ENCODE data around the gene EEF2K. TPM values are rescaled to one million over a fixed set of nuclear protein-coding genes. Genes with fewer than 3 reads are reported as not detected.
"Not testable (repeated sequence)": the region's sequence is repeated elsewhere in the genome, so short reads cannot be mapped to it uniquely, and the experiment has no call there.

The EEF2K gene
- total RNA-seq, 1 experiment from 2014 or later: 31.8 TPM

DNA sequence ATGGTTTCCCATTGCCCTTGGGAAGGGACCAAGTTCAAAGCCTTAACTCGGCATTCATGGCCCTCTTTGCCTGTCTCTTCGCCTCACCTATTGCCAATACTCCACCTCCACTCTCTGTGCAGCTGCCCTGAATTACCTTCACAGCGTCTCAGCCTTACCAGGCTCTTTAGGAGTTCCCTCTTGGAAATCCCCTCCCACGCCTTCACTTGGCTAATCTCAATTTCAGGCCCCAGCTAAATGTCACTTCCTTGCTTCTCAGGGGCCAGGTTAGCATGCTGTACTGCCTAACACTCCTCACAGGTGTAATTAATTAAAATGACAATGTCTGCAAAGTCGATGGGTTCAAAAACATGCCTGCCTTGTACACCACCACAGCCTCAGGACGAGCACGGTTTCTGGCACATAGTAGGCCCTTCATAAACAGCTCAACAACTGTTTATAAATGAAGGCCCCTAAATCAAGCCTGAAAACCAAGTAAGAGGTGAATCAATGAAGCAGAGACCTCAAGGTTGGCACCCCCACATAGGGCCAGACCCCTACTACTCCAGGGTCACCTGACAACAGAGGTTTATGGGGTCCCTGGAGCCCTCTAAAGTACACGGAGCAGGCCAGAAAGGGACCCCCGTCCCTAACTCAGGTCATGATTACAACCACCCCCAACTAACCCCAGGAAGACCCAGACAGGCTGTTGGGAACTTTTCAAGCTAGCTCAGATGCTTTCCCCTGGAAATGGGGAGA is 11.2 kb upstream of the EEF2K start:
- Mint-ChIP-seq H3K36me3 (ENCODE audit: insufficient read depth, unreplicated experiment) (peaks cover 57% of the 10 kb centered on the region), H3K27me3 (ENCODE audit: unreplicated experiment) (peaks cover 8% of the 10 kb centered on the region), H3K9me3 (ENCODE audit: low read depth, unreplicated experiment) (peaks cover 3% of the 10 kb centered on the region), H3K27ac (ENCODE audit: unreplicated experiment) (peak overlapping the region; percentile 100), H3K4me3 (ENCODE audit: low read depth, unreplicated experiment) (peak overlapping the region; percentile 67), H3K4me1 (ENCODE audit: low read depth, unreplicated experiment) (peaks cover 37% of the 10 kb centered on the region)
- no peak for DNase-seq
- intact Hi-C loops (cut with micrococcal nuclease; ENCODE audit: unreplicated experiment): loop anchor here (1.0 to 5.0 kb wide), 2 partner anchors 37 to 102 kb away; partner anchors contain the start of gene POLR3E
- CTCF ChIA-PET: interaction anchor here (0.6 kb wide), 1 partner anchor 102 kb away, joined by 3 read pairs; no protein-coding TSS in a partner anchor
- TF ChIP-seq, protein P1, sequence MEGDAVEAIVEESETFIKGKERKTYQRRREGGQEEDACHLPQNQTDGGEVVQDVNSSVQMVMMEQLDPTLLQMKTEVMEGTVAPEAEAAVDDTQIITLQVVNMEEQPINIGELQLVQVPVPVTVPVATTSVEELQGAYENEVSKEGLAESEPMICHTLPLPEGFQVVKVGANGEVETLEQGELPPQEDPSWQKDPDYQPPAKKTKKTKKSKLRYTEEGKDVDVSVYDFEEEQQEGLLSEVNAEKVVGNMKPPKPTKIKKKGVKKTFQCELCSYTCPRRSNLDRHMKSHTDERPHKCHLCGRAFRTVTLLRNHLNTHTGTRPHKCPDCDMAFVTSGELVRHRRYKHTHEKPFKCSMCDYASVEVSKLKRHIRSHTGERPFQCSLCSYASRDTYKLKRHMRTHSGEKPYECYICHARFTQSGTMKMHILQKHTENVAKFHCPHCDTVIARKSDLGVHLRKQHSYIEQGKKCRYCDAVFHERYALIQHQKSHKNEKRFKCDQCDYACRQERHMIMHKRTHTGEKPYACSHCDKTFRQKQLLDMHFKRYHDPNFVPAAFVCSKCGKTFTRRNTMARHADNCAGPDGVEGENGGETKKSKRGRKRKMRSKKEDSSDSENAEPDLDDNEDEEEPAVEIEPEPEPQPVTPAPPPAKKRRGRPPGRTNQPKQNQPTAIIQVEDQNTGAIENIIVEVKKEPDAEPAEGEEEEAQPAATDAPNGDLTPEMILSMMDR (IDR thresholded peaks at IDR 0.05; ENCODE audit: unreplicated experiment): no peak
- no TSS peak for BruUV-seq (replicated peaks)

GRCh38 chr16:22195445-22195694 is 10.7 kb upstream of the EEF2K start:
- H3K4me3 Mint-ChIP-seq (ENCODE audit: low read depth, unreplicated experiment): peak overlapping the region; percentile 67
- CTCF ChIA-PET: interaction anchor here (0.6 kb wide), 1 partner anchor 101 kb away, joined by 3 read pairs; no protein-coding TSS in a partner anchor

GRCh38 chr16:22195695-22196558 is 10.2 kb upstream of the EEF2K start:
- H3K27ac Mint-ChIP-seq (ENCODE audit: unreplicated experiment): peak overlapping the region; percentile 100
- peaks cover 47% of the 10 kb centered on the region for H3K36me3 Mint-ChIP-seq (ENCODE audit: insufficient read depth, unreplicated experiment)
- H3K9me3 Mint-ChIP-seq (ENCODE audit: low read depth, unreplicated experiment): peaks cover 3% of the 10 kb centered on the region
- CTCF ChIA-PET: interaction anchor here (0.5 to 1.0 kb wide), 9 partner anchors 10 to 208 kb away, joined by 3 to 6 read pairs (median 3); partner anchors contain the start of genes EEF2K and POLR3E
- TF ChIP-seq, protein P1 (IDR thresholded peaks at IDR 0.05; ENCODE audit: unreplicated experiment): peak; percentile 94
- peak overlapping the region; percentile 67 for H3K4me3 Mint-ChIP-seq (ENCODE audit: low read depth, unreplicated experiment)
- intact Hi-C loops (cut with micrococcal nuclease; ENCODE audit: unreplicated experiment): loop anchor here (1.0 to 5.0 kb wide), 2 partner anchors 36 to 101 kb away; partner anchors contain the start of gene POLR3E
- H3K27me3 Mint-ChIP-seq (ENCODE audit: unreplicated experiment): peaks cover 8% of the 10 kb centered on the region
- H3K4me1 Mint-ChIP-seq (ENCODE audit: low read depth, unreplicated experiment): peaks cover 35% of the 10 kb centered on the region
- DNase-seq: peak; percentile 94
- no TSS peak for BruUV-seq (replicated peaks)

More at GRCh38 chr16:22195445-22195694, 10.7 kb upstream of the EEF2K start:
- BruUV-seq (replicated peaks): no TSS peak
- TF ChIP-seq, protein P1 (IDR thresholded peaks at IDR 0.05; ENCODE audit: unreplicated experiment): no peak
- peaks cover 35% of the 10 kb centered on the region for H3K4me1 Mint-ChIP-seq (ENCODE audit: low read depth, unreplicated experiment)
- intact Hi-C loops (cut with micrococcal nuclease; ENCODE audit: unreplicated experiment): loop anchor here (1.0 to 5.0 kb wide), 2 partner anchors 37 to 102 kb away; partner anchors contain the start of gene POLR3E
- no peak for DNase-seq
- peaks cover 8% of the 10 kb centered on the region for H3K27me3 Mint-ChIP-seq (ENCODE audit: unreplicated experiment)
- peaks cover 3% of the 10 kb centered on the region for H3K9me3 Mint-ChIP-seq (ENCODE audit: low read depth, unreplicated experiment)
- H3K36me3 Mint-ChIP-seq (ENCODE audit: insufficient read depth, unreplicated experiment): peaks cover 52% of the 10 kb centered on the region
- peak overlapping the region; percentile 100 for H3K27ac Mint-ChIP-seq (ENCODE audit: unreplicated experiment)

DNA sequence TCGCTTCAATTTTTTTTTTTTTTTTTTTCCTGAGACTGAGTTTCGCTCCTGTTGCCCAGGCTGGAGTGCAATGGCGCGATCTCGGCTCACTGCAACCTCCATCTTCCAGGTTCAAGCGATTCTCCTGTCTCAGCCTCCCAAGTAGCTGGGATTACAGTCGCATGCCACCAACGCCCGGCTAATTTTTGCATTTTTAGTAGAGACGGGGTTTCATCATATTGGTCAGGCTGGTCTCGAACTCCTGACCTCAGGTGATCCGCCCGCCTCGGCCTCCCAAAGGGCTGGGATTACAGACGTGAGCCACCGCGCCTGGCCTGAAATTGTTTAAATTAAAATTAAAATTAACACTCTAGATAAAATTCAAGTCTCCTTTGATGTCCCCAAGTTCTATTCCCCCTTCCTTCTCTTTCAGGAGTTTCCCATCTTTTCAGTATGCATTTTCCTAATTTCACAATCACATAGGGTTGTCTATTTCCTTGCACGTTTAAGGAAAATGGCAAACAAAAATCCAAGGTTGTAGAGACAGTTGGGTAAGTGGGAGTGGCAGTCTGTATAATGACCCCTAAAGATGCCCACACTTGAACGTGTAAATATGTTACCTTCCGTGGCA is 9.4 kb upstream of the EEF2K start:
- Mint-ChIP-seq H3K4me3 (ENCODE audit: low read depth, unreplicated experiment) (peak overlapping the region; percentile 67), H3K36me3 (ENCODE audit: insufficient read depth, unreplicated experiment) (peaks cover 42% of the 10 kb centered on the region), H3K27ac (ENCODE audit: unreplicated experiment) (peak overlapping the region; percentile 78), H3K4me1 (ENCODE audit: low read depth, unreplicated experiment) (peaks cover 35% of the 10 kb centered on the region)
- H3K9me3 Mint-ChIP-seq (ENCODE audit: low read depth, unreplicated experiment); H3K27me3 Mint-ChIP-seq (ENCODE audit: unreplicated experiment); DNase-seq; BruUV-seq (replicated peaks): not testable (repeated sequence)
- CTCF ChIA-PET: interaction anchor here (0.5 to 1.0 kb wide), 8 partner anchors 9 to 207 kb away, joined by 3 to 6 read pairs (median 3); partner anchors contain the start of genes EEF2K and POLR3E
- intact Hi-C loops (cut with micrococcal nuclease; ENCODE audit: unreplicated experiment): loop anchor here (5.0 kb wide), 1 partner anchor 36 kb away; no protein-coding TSS in a partner anchor
